SJSA1 (cell line): Measurements from ENCODE around the gene MSLN. TPM values are rescaled to one million over a fixed set of nuclear protein-coding genes. Genes with fewer than 3 reads are reported as not detected.

Experiments
- DNase-seq, 2 experiments: peaks; one replicate each; pipeline ENCODE4 v3.0.0-alpha.2; 2015 to 2020; ENCODE audit warnings: low spot score in 2 of 2, low read depth in 1 of 2
- H3K27ac ChIP-seq: fragments of 250-450 bp; sonication (Bioruptor Pico); 2 replicates; pipeline ENCODE4 v1.5.1; 2020; ENCODE audit warnings: mild to moderate bottlenecking, moderate library complexity
- H3K27me3 ChIP-seq: fragments of 250-450 bp; sonication (Bioruptor Pico); replicated peaks from 2 replicates; pipeline ENCODE4 v1.5.1; 2020; ENCODE audit warnings: mild to moderate bottlenecking, moderate library complexity
- H3K36me3 ChIP-seq: fragments of 250-450 bp; sonication (Bioruptor Pico); 2 replicates; pipeline ENCODE4 v1.5.1; 2020; ENCODE audit warnings: mild to moderate bottlenecking
- H3K4me1 ChIP-seq: fragments of 250-450 bp; sonication (Bioruptor Pico); replicated peaks from 2 replicates; pipeline ENCODE4 v1.6.1; 2021; ENCODE audit warnings: mild to moderate bottlenecking
- H3K4me3 ChIP-seq: fragments of 250-450 bp; sonication (Bioruptor Pico); 2 replicates; pipeline ENCODE4 v1.5.1; 2020; ENCODE audit warnings: mild to moderate bottlenecking
- H3K9me3 ChIP-seq: fragments of 250-450 bp; sonication (Bioruptor Pico); replicated peaks from 2 replicates; pipeline ENCODE4 v1.5.1; 2020; ENCODE audit warnings: mild to moderate bottlenecking
- total RNA-seq: library from RNA; depleted of rRNA; stranded (reverse); fragments of >200 nt; shearing (Covaris generic); gene quantifications from 2 replicates; pipeline ENCODE4 v1.2.3, GENCODE V29; 2014

Gene MSLN
- total RNA-seq, 1 experiment from 2014 or later, result not detected

DNA sequence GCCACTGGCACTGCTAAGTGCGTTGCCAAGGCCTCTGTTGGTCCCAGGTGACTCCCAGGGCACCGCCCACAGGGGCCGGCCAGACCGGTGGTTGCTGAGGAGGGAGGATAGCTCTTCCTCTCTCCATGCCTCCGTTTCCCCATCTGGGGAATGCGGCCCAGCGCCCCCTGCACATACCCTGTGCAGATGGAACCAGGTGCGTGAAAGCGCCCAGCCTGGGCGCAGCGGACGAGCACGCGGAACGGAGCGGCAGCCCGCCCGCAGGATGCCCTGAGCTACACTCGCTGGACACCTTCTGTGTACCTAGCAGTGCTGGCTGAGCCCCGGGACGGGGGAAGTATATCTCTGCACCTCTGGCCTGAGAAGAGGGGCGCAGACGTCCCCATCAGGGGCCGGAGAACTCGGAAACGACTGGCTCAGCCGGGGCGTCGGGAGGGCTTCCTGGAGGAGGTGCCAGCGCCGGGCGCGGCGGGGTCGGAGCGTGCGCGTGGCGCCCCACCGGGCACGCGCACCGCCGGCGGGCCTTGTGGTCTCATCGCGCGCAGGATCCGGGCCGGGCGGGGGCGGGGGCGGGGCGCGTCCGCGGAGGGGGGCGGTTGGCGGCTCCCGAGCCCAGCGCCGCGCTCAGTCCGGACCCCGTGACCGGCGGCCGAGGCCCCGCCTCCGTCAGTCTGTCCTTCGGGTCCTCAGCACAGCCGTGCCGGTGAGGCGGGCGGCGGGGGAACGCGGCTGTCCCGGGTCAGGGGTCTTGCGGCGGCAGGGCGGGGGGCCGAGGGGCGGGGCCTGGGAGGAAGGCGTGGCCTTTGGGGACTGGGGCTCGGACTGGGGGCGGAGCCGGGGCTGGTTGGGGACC, 33.9 kb upstream of the MSLN start, which contains the start of the genes CCDC78 and HAGHL:
Gene CCDC78 (minus strand): TSS at position 6 of the 853 bp plus-strand sequence. CDS start 76 bp downstream, outside the sequence.
Gene HAGHL (plus strand): TSS at position 669 of the 853 bp plus-strand sequence. CDS start 404 bp downstream, outside the sequence.
- Histone ChIP-seq H3K4me1 (peaks cover 24% of the 10 kb centered on the region), H3K27me3 (peaks cover 24% of the 10 kb centered on the region), H3K27ac (no peak within 1 kb of the TSS), H3K4me3 (peak within 1 kb of the TSS; percentile 30), H3K9me3 (no peaks in the 10 kb centered on the region), H3K36me3 (peaks cover 9% of the 10 kb centered on the region)
- no peak for DNase-seq

DNA sequence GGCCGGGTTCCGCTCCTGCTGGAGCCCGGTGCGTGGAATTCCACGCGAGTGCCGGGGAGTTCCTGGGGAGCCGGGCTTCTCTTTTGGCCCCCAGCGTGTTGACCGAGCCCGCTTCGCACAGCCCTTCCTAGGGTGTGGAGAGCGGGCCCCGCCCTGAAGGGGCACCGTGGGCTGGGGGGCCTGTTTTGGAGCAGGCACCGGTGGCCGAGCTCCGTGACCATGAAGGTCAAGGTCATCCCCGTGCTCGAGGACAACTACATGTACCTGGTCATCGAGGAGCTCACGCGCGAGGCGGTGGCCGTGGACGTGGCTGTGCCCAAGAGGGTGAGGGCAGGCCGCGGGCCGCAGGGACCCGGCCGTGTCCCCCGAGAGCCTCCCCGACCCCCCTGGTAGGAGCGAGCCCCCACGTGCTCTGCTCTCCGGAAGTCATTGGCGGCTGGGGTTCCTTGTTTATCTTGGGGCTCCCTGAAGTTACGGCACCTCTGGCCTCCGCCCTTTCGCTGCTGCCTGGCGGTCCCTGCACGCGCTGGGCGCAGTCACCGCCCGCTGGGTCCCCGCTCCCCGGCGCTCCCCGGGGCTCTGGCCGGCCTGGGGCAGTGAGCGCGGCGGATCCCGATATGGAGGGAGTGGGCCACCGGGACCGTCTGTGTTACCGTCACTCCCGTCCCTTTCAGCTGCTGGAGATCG, 33.1 kb upstream of the MSLN start:
- DNase-seq, result peak in 1 of 2 experiments; percentile 37
- Histone ChIP-seq H3K4me1 (peaks cover 19% of the 10 kb centered on the region), H3K36me3 (peaks cover 4% of the 10 kb centered on the region; the same call in 1 of the 2 replicates), H3K27ac (no peak overlapping the region), H3K4me3 (peak overlapping the region; percentile 30), H3K27me3 (peaks cover 24% of the 10 kb centered on the region), H3K9me3 (no peaks in the 10 kb centered on the region)

DNA sequence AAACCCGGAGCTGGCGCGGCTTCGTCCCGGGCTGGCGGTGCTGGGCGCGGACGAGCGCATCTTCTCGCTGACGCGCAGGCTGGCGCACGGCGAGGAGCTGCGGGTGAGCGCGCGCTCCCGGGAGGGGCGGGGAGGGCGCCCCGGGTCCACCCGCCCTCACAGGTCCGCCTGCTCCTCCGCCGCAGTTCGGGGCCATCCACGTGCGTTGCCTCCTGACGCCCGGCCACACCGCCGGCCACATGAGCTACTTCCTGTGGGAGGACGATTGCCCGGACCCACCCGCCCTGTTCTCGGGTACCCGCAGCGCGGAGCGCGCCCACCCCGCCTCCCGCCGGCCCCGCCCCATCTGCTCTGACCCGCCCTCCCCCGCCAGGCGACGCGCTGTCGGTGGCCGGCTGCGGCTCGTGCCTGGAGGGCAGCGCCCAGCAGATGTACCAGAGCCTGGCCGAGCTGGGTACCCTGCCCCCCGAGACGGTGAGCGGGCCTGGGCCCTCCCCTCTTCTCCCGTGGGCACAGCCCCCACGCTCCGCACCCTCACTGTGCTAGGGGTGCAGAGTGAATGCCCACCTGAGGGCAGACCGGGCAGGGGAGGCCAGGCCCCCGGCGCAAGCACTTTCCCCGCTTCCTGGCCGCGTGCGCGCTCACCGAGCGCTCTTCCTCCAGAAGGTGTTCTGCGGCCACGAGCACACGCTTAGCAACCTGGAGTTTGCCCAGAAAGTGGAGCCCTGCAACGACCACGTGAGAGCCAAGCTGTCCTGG, 32.2 kb upstream of the MSLN start:
- H3K4me1 ChIP-seq, result peaks cover 19% of the 10 kb centered on the region
- peaks cover 24% of the 10 kb centered on the region for H3K27me3 ChIP-seq
- no peak overlapping the region for H3K27ac ChIP-seq
- peak; percentile 66 to 82 for DNase-seq
- peaks cover 8% of the 10 kb centered on the region for H3K36me3 ChIP-seq
- peak overlapping the region; percentile 30 for H3K4me3 ChIP-seq
- H3K9me3 ChIP-seq, result no peaks in the 10 kb centered on the region

DNA sequence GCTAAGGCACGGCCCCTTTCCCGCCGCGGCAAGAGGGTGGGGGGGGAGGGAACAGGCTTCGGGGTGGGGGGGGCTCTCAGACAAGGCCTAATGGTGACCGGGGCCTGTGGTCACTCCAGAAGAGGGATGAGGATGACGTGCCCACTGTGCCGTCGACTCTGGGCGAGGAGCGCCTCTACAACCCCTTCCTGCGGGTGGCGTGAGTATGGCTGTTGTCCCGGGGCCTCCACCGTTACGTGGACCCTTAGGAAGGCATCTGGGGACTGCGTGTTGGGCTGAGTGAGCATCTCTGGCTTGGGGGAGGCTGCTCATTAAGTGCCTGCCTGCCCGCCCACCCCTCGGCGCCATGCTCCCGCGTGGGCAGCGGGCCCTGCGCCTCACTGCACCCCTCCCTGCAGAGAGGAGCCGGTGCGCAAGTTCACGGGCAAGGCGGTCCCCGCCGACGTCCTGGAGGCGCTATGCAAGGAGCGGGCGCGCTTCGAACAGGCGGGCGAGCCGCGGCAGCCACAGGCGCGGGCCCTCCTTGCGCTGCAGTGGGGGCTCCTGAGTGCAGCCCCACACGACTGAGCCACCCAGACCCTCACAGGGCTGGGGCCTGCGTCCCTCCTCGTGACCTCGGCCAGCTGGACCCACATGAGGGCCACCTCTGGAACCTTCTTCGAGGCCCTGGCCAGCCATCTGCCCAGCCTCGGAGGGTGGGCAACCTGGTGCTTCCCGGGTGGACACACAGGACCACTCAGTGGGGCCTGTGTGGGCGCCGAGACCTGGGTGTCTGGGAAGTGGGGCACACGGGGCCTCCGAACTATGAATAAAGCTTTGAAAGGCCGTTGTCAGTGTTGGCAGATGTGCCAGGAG, 31.4 kb upstream of the MSLN start:
- Histone ChIP-seq H3K4me1 (peaks cover 19% of the 10 kb centered on the region), H3K27ac (no peak overlapping the region), H3K36me3 (peaks cover 17% of the 10 kb centered on the region), H3K4me3 (no peak overlapping the region), H3K27me3 (peaks cover 24% of the 10 kb centered on the region), H3K9me3 (no peaks in the 10 kb centered on the region)
- DNase-seq, result no peak

DNA sequence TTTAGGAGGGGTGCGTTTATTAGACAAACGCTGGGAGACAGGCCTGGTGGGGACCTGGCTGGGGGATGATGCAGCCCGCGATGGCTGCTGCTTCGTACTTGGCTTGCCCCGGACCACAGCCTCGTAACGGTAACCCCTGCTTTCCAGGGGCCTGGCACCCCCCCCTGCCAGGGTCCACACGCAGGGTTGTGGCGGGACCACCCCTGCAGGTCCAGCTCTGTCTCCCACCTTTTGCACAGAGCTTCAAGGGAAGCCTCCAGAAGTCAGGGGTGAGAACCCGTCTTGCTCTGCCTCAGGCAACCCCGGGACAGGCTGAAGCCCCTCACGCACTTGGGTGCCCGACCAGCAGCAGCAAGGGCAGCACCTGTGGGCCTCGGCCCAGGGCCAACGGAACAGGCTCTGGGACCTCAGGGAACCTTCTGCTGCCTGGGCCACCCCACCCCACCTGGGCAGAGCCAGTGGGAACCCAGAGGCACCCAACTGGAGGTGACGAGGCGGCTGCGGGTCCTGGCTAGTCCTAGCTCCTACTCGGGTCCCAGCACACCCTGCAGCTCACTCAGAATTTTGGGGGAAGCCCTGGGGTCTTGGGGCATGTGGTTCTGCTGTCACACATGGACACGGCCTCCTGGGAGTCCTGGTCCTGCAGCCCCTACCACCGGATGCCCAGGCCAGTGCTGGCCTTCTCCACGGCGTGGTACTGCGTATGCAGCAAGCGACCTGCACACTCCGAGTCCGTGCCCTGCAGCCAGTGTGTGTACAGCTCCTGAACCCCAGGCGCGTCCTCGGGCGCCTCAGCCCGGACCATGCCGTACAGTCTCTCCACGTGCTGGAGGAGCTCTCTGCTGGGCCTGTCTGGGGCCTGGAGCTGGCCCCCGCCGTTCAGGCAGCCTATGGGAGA, 30.5 kb upstream of the MSLN start:
- H3K4me3 ChIP-seq, result no peak overlapping the region
- no peaks in the 10 kb centered on the region for H3K9me3 ChIP-seq
- peaks cover 24% of the 10 kb centered on the region for H3K27me3 ChIP-seq
- H3K27ac ChIP-seq, result no peak overlapping the region
- no peak for DNase-seq
- H3K36me3 ChIP-seq, result peaks cover 24% of the 10 kb centered on the region
- H3K4me1 ChIP-seq, result peaks cover 19% of the 10 kb centered on the region

DNA sequence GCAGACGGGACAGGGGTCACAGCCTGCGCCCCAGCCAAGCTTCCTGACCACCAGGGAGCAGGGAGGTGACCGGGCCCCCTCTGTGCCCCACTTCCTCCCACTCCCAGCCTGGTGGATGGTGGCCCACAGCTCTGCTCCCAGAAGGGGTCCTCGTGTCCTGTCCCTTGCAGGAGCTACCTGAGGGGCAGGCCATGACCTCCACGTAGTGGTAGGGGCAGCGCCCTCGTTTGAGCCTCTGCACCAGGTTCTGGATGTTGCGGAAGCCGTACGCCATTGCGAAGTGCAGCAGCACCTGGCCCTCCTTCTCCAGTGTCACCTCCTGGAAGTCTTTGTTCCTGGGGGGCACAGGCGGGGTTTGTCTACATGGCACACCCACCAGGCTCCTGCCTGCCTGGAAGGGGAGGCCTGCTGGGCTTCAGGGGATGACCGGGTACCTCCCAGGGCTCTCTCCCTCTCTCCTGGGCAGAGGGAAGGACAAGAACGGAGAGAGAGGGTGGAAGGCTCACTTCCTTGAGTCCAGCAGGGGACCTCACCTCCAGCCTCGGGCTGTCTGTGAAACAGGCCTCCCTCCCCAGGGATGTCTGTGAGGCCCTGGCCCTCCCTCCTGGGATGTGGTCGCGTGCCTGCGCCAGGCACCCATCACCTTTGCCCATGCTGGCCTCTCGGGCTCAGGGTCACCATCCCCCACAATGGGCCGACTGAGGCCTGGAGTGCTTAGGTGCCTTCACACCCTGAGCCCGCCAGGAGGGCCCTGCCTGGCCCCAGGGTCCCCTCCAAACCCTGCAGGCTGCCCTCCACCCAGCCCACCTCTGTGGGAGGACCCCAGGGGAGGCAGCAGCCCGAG, 29.6 kb upstream of the MSLN start:
- H3K27ac ChIP-seq, result no peak overlapping the region
- no peaks in the 10 kb centered on the region for H3K9me3 ChIP-seq
- H3K4me1 ChIP-seq, result peaks cover 19% of the 10 kb centered on the region
- H3K4me3 ChIP-seq, result no peak overlapping the region
- no peak for DNase-seq
- H3K36me3 ChIP-seq, result peaks cover 33% of the 10 kb centered on the region
- peaks cover 18% of the 10 kb centered on the region for H3K27me3 ChIP-seq

DNA sequence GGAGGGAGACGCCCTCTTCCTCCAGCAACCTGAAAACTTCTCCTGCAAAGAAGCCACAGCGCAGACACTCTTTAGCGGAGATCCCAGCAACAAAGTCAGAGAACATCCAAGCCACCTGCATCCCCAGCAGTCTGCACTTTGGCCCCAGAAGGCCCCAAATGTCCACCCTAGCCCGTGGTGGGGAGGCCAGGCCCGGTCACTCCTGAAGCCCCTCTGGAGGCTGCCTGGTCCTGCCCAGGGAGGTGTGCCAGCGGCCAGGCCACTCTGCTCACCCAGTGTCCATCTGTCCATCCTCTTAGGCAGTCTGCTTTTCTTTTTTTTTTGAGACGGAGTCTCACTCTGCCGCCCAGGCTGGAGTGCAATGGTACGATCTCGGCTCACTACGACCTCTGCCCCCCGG, 28.2 kb upstream of the MSLN start:
- H3K4me1 ChIP-seq, result peaks cover 12% of the 10 kb centered on the region
- no peak overlapping the region for H3K27ac ChIP-seq
- H3K36me3 ChIP-seq, result peaks cover 44% of the 10 kb centered on the region
- DNase-seq, result no peak
- H3K9me3 ChIP-seq, result no peaks in the 10 kb centered on the region
- no peak overlapping the region for H3K4me3 ChIP-seq
- H3K27me3 ChIP-seq, result peaks cover 7% of the 10 kb centered on the region; the same call in 1 of the 2 replicates

DNA sequence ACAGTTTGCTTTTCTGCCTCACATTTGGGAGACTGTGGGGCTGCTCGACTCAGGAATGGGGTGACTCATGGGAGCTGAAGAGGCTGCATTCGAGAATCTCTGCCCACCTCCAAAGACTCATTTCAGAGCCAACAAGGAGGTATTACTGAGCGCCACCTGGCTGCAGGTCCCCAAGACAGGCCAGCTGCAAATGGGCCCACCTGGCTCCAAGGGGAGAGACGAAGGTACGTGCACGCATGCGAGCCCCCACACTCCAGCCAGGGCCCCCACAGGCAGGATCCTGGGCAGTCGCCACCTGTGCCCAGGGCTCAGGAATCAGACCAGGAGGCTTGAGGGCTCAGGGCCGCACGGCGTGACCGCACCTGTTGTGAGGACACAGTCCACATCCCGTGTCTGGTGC, 27.6 kb upstream of the MSLN start:
- DNase-seq, result no peak
- Histone ChIP-seq H3K36me3 (peaks cover 48% of the 10 kb centered on the region), H3K27me3 (0 out of 2 replicates have a peak, but pooled peaks cover 2% of the 10 kb centered on the region), H3K9me3 (no peaks in the 10 kb centered on the region), H3K4me3 (no peak overlapping the region), H3K27ac (no peak overlapping the region), H3K4me1 (peaks cover 7% of the 10 kb centered on the region)

DNA sequence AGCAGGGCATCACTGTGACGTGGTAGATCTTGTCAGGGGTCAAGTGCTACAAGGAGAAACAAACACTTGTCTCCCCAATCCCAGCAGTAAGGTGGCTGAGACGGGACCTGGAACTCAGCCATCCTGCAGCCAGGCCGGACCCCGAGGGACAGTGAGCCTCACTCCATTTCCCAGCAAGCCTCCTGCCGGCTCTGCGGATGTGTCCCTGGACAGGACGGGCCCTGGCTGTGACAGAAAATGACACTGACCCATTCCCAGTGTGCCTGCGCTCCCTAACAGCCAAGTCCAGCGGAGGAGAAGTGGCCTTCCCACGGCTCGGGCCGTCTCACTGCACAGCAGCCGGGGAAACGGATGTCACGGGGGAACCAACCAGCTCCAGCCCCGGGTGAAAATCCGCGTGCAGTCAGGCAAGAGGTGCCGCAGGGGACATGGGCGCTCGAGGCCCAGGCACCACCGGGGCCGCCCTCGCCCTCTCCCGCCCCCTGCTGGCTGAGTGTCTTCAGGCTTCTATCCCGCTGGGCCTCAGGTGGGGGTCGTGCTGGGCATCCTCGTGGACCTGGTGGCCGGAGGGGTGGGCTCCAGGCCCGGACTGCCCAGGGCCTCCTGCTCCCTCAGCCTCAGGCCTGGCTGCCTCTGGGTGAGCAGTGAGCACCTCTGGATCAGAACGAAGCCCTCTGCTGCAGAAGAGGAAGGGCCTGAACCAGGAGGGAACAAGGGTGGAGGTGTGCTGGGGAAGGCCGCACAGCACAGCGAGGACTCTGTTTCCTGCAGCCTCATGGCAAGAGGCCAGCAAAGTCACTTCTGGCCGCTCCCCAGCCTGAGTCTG, 26.9 kb upstream of the MSLN start:
- H3K4me1 ChIP-seq, result peaks cover 1% of the 10 kb centered on the region
- DNase-seq, result no peak
- H3K27me3 ChIP-seq, result no peaks in the 10 kb centered on the region
- H3K4me3 ChIP-seq, result no peak overlapping the region
- peaks cover 51% of the 10 kb centered on the region for H3K36me3 ChIP-seq
- H3K9me3 ChIP-seq, result no peaks in the 10 kb centered on the region
- H3K27ac ChIP-seq, result no peak overlapping the region

DNA sequence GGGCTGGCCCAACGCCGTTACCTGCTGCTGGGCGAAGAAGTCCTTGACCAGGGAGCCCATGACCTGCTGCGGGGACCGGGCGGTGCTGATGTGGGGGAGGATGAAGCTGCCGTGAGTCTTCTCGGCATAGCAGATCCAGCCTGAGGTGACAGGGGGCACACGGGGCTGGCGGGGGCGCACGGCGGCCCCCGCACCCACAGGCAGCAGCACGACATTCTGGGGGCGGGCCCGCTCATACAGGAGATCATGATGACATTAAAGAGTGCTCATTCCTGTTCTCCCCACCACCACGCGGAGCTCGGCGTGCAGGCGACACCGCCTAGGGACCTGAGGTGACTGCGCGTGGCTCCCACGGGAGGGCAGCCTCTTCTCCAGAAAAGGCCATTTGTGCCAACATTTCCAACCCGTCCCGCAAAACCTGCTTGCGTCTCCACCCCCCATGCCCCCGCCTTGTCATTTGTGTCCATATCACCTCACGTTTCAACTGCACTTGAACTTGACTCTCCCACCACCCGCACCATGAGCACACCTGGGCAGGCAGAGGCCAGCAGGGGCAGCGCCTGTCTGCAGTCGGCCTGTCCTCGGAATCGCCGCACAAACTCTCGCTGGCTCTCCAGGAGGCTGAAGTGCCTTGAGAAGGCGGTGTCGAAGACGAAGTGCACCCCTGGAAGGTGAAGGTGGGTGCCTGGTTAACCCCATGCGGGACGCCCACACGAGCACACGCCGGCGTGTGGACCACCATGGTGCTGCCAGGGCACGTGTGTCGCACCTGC, 26.1 kb upstream of the MSLN start:
- H3K36me3 ChIP-seq, result peaks cover 57% of the 10 kb centered on the region
- no peaks in the 10 kb centered on the region for H3K27me3 ChIP-seq
- DNase-seq, result no peak
- H3K4me3 ChIP-seq, result no peak overlapping the region
- H3K27ac ChIP-seq, result no peak overlapping the region
- no peaks in the 10 kb centered on the region for H3K4me1 ChIP-seq
- H3K9me3 ChIP-seq, result no peaks in the 10 kb centered on the region
